GM18511 (cell line): ENCODE results near the gene SLC12A5.

ENCODE experiments used
- ATAC-seq: cut with Tn5 transposase; IDR thresholded peaks from one replicate; pipeline ENCODE4 v1.9.1; 2021; ENCODE audit warnings: mild to moderate bottlenecking, moderate library complexity; ENCODE audit not compliant: unreplicated experiment

Gene SLC12A5

GRCh38 chr20:46025376-46025783, 3.6 kb upstream of the SLC12A5 start:
- ATAC-seq, result no peak

GRCh38 chr20:46027245-46027853, 1.7 kb upstream of the SLC12A5 start:
- no peak for ATAC-seq

- ATAC-seq, result no peak
These were observed 905 bp upstream of the SLC12A5 start for GRCh38 chr20:46028110-46028509.

GRCh38 chr20:46030284-46031013, 1.4 kb downstream of the SLC12A5 start:
- ATAC-seq, result no peak

GRCh38 chr20:46031014-46031569, 2.1 kb downstream of the SLC12A5 start:
- ATAC-seq, result no peak

- no peak for ATAC-seq
These were observed 2.8 kb downstream of the SLC12A5 start for GRCh38 chr20:46031701-46032254.

GRCh38 chr20:46034039-46034438, 5.0 kb downstream of the SLC12A5 start:
- no peak for ATAC-seq

- no peak for ATAC-seq
These were observed 6.2 kb downstream of the SLC12A5 start for GRCh38 chr20:46035253-46035652.

GRCh38 chr20:46035713-46036112, 6.7 kb downstream of the SLC12A5 start:
- no peak for ATAC-seq

- no peak for ATAC-seq
These were observed 7.4 kb downstream of the SLC12A5 start for GRCh38 chr20:46036370-46036769.

GRCh38 chr20:46037036-46037435, 8.0 kb downstream of the SLC12A5 start:
- ATAC-seq, result no peak

- ATAC-seq, result no peak
These were observed 12.0 kb downstream of the SLC12A5 start for GRCh38 chr20:46040902-46041535.

GRCh38 chr20:46043556-46043955, 14.5 kb downstream of the SLC12A5 start:
- ATAC-seq, result no peak

GRCh38 chr20:46044896-46045295, 15.9 kb downstream of the SLC12A5 start:
- ATAC-seq, result no peak

- no peak for ATAC-seq
These were observed 17.7 kb downstream of the SLC12A5 start for GRCh38 chr20:46046588-46047310.

GRCh38 chr20:46047821-46048220, 18.8 kb downstream of the SLC12A5 start:
- ATAC-seq, result no peak

GRCh38 chr20:46049190-46049589, 20.2 kb downstream of the SLC12A5 start:
- no peak for ATAC-seq

GRCh38 chr20:46049815-46050214, 20.8 kb downstream of the SLC12A5 start:
- no peak for ATAC-seq

- no peak for ATAC-seq
These were observed 21.4 kb downstream of the SLC12A5 start for GRCh38 chr20:46050444-46050843.

- ATAC-seq, result no peak
These were observed 21.9 kb downstream of the SLC12A5 start for GRCh38 chr20:46050885-46051284.
